Superior temporal gyrus (tissue), 1 donor: ENCODE data around the gene PCSK4.
A peak's percentile ranks its signal among the peaks of the same experiment; 100 is the strongest.
"Not testable (repeated sequence)": the region's sequence is repeated elsewhere in the genome, so short reads cannot be mapped to it uniquely, and the experiment has no call there.

ENCODE experiments used
- DNase-seq: peaks from one replicate; pipeline ENCODE4 v3.0.0-alpha.2; 2016; ENCODE audit errors: extremely low spot score

The PCSK4 gene

GRCh38 chr19:1439525-1440417 lies 50.4 kb downstream of the PCSK4 start:
- DNase-seq = not testable (repeated sequence)

GRCh38 chr19:1438933-1439354 lies 51.2 kb downstream of the PCSK4 start:
- DNase-seq = no peak

GRCh38 chr19:1438035-1438932 lies 51.9 kb downstream of the PCSK4 start, which contains the start of gene RPS15:
Gene RPS15 (plus strand): TSS chr19:1438396. CDS start chr19:1438426, 30 bp downstream.
- DNase-seq = peak; percentile 95

- no peak for DNase-seq
These were observed 52.5 kb downstream of the PCSK4 start for GRCh38 chr19:1437609-1438008.

GRCh38 chr19:1435378-1435989 lies 54.7 kb downstream of the PCSK4 start:
- DNase-seq = no peak

GRCh38 chr19:1434577-1435060 lies 55.5 kb downstream of the PCSK4 start:
- DNase-seq = no peak

GRCh38 chr19:1434040-1434366 lies 56.1 kb downstream of the PCSK4 start:
- no peak for DNase-seq

- no peak for DNase-seq
These were observed 56.8 kb downstream of the PCSK4 start for GRCh38 chr19:1433119-1434039.

GRCh38 chr19:1432507-1432887 lies 57.7 kb downstream of the PCSK4 start:
- no peak for DNase-seq

GRCh38 chr19:1431759-1432506 lies 58.2 kb downstream of the PCSK4 start:
- DNase-seq = no peak
